HG03039 (cell line): Measurements from ENCODE around the gene POFUT1.
"Not testable (repeated sequence)": the region's sequence is repeated elsewhere in the genome, so short reads cannot be mapped to it uniquely, and the experiment has no call there.

ENCODE experiments used
- ATAC-seq: cut with Tn5 transposase; IDR thresholded peaks from one replicate; pipeline ENCODE4 v1.9.1; 2021; ENCODE audit warnings: mild to moderate bottlenecking, moderate library complexity; ENCODE audit not compliant: unreplicated experiment

Gene POFUT1

DNA sequence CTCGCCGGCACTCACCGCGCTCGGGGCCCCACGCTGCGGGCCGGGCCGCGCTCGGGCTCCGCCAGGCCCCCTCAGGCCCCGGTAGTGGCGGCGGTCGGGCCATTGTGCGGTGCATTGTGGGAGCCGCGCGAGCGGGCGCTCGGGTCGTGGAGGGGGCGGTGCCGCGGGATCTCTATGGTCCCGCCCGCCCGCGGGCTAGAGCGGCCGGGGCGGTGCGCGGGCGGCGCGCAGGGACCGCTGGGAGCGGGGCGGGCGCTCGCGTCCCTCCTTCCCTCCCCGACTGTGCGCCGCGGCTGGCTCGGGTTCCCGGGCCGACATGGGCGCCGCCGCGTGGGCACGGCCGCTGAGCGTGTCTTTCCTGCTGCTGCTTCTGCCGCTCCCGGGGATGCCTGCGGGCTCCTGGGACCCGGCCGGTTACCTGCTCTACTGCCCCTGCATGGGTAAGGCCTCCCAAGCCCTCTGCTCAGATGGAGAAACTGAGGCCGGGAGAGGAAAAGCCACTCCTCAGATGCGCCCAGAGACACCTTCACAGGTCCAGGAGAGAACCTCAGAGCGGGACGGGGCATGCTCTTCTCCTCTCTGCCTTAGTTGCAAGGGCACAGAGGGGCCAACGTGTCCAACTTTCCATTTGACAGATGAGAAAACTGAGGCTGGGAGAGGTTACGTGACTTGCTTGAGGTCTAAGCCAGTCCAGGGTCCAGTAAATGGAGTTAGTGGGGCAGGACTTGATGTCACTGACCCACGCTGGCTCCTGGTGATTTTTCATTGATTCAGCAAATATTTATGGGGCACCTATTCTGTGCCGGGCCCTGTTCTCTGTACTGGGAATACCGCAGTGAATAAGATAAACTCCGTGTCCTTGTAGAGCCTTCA, at the start of gene POFUT1, which contains the start of gene PLAGL2:
Gene POFUT1, plus strand, starts transcription at position 255 of the 873 bp plus-strand sequence. Its CDS starts 62 bp downstream, at position 317.
Gene PLAGL2, minus strand, starts transcription at position 118 of the 873 bp plus-strand sequence. CDS start 5,565 bp downstream, outside the sequence.
- ATAC-seq = peak; percentile 78

- no peak for ATAC-seq
Observed at GRCh38 chr20:32158351-32158750, 49.3 kb upstream of the POFUT1 start.

- no peak for ATAC-seq
Observed at GRCh38 chr20:32158943-32159660, 48.6 kb upstream of the POFUT1 start.

DNA sequence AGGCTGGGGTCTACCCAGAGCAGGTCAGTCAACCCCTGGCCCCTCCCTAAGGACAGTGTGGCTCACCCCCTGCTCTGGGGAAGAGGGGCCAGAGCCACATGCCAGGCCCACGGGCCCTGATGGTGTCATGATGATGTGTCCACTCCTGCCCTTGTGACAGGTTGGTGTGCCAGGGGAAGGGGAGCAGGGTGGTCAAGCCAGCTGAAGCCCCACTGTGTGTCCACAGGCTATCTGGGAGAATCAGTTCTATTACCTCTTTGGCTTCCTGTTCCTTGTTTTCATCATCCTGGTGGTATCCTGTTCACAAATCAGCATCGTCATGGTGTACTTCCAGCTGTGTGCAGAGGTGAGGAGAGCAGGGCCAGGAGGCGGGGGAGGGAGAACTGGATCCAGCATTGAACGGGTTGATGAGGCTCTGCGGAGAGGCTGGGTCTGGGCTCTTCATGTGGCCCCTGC, 47.9 kb upstream of the POFUT1 start:
- ATAC-seq = no peak

GRCh38 chr20:32160341-32160740, 47.3 kb upstream of the POFUT1 start:
- no peak for ATAC-seq

DNA sequence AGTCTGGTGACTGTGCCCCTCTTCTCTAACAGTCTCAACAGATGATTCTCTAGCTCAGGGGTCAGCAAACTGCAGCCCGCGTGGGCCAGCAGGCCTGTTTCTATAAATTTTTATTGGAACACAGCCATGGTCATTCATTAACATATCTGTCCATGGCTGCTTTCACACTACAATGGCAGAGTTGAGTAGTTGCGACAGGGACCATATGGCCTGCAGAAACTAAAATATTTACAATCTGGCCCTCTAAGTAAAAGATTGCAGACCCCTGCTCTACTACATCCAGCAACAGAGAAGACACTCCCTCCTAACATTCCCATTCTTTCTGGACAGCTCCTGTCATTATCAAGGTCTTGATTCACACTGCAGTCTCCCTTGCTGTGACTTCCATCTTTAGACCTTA, 45.3 kb upstream of the POFUT1 start:
- no peak for ATAC-seq

DNA sequence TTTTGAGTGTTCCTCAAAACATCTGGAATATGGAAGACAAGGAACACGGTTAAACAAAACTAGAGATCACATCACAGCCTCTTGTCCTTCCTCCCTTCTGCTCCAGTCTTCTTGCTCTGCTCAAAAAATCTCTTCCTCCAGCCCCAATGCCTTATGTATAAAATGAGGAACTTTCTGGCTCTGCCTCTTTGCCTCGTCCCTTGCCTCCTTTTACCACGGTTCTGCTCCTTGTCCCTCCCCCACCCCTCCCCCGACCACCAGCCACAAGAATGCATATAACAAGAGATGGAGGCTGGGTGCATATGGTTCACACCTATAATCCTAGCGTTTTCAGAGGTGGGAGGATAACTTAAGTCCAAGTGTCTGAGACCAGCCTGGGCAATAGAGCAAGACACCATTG, 43.7 kb upstream of the POFUT1 start:
- ATAC-seq = no peak

DNA sequence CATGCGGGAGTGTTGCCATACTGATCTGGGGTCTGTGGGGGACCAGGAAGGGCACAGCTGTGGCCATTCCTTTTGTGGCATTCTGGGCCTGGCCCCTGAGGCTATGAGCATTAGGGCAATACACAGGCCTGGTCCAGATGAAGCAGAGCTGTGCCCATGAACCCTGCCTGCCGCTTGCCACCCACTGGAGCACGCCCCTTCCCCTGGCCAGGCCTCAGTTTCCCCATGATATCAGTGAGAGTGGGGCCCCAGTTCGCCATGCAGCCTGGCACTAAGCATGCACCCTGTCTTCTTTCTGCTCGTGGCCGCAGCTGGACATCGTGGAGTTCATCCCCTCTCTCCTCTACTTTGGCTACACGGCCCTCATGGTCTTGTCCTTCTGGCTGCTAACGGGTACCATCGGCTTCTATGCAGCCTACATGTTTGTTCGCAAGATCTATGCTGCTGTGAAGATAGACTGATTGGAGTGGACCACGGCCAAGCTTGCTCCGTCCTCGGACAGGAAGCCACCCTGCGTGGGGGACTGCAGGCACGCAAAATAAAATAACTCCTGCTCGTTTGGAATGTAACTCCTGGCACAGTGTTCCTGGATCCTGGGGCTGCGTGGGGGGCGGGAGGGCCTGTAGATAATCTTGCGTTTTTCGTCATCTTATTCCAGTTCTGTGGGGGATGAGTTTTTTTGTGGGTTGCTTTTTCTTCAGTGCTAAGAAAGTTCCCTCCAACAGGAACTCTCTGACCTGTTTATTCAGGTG, 42.5 kb upstream of the POFUT1 start:
- ATAC-seq = no peak

GRCh38 chr20:32165836-32166545, 41.7 kb upstream of the POFUT1 start:
- no peak for ATAC-seq

GRCh38 chr20:32167552-32167951, 40.1 kb upstream of the POFUT1 start:
- ATAC-seq = no peak

- no peak for ATAC-seq
Observed at GRCh38 chr20:32168184-32168910, 39.3 kb upstream of the POFUT1 start.

DNA sequence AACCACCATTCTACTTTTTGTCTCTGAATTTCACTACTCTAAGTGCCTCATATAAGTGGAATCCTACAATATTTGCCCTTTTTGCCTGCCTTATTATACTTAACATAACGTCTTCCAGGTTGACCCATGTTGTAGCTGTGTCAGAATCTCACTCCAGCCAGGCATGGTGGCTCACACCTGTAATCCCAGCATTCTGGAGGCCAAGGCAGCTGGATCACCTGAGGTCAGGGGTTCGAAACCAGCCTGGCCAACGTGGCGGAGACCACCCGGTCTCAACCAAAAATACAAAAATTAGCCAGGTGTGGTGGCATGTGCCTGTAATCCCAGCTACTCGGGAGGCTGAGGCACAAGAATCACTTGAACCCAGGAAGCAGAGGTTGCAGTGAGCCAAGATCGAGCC, 30.0 kb upstream of the POFUT1 start:
- ATAC-seq = not testable (repeated sequence)

DNA sequence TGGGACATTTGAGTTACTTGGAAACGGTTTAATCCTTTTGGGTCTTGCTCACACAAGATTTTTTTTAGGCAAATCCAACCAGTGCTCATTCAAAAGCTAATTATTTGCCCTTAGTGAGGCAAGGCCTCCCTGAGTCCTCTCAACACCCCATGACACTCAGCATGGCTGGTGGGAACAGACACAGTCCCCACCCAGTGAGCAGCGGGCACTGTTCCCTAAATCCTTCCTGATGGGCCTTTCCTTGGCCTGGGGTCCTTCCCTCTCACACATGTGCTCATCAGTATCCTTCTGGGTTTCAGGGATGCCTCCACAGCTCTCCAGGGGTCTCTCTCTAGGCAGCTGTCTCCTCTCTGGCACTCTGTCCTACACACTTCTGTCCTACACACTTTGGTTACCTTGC, 28.2 kb upstream of the POFUT1 start:
- no peak for ATAC-seq

DNA sequence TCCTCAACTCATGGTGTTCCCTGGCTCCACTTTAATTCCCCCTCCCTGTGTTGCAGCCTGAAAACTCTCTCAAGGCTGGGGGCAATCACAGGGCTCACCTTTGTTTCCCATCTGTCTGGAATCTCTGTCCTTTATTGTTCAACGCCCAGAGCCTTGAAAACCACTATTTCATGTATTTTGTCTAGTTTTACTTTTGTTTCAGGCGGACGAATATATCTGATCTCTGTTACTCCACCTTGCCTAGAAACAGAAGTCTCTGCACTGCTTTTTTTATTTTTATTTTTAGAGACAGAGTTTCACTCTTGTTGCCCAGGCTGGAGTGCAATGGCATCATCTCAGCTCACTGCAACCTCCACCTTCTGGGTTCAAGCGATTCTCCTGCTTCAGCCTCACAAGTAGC, 27.7 kb upstream of the POFUT1 start:
- ATAC-seq = no peak

GRCh38 chr20:32181606-32182005, 26.1 kb upstream of the POFUT1 start:
- no peak for ATAC-seq

GRCh38 chr20:32183947-32184635, 23.6 kb upstream of the POFUT1 start:
- ATAC-seq = no peak

- no peak for ATAC-seq
Observed at GRCh38 chr20:32184961-32185603, 22.6 kb upstream of the POFUT1 start.

DNA sequence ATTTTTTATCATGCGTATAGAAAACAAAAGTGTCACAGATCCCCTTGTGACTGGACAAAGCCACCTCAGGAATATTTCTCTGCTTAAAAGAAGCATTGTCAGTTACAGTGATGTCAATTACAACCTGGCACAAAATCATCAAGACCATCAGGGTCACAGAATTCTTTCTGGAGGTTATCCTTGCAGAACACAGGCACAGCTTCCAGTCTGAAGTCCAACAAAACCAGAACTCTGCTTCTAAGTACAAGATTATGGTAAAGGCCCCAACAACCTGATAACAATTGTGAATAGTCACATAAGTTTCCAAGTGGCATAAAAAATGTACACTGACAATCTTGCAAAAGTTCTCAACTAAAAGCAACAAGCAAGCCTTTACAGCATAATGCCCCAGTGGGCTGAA, 21.2 kb upstream of the POFUT1 start:
- no peak for ATAC-seq
